ENCODE results near the gene MAP7D1.

DNA sequence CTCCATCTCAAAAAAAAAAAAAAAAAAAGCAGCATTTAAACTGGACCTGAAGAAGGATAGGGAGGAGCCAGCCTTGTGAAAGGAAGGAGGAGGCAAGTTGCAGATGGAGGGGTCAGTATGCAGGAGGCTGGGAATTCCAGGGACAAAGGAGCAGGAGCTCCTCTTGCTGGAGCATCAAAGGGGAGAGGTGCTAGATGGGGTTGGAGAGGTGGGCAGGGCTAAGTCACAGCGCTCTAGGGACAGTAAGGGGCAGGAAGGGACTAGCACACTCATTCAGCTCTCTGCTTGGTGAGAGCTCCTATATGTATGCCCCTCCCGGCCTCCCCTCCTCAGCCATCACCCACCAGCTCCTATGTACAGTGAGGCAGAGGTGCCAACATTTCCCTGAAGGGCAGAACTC lies 26.8 kb downstream of the MAP7D1 start:
- no peak for TF ChIP-seq POLR2A (IDR thresholded peaks at IDR 0.05)
- TF ChIP-seq, protein P1, sequence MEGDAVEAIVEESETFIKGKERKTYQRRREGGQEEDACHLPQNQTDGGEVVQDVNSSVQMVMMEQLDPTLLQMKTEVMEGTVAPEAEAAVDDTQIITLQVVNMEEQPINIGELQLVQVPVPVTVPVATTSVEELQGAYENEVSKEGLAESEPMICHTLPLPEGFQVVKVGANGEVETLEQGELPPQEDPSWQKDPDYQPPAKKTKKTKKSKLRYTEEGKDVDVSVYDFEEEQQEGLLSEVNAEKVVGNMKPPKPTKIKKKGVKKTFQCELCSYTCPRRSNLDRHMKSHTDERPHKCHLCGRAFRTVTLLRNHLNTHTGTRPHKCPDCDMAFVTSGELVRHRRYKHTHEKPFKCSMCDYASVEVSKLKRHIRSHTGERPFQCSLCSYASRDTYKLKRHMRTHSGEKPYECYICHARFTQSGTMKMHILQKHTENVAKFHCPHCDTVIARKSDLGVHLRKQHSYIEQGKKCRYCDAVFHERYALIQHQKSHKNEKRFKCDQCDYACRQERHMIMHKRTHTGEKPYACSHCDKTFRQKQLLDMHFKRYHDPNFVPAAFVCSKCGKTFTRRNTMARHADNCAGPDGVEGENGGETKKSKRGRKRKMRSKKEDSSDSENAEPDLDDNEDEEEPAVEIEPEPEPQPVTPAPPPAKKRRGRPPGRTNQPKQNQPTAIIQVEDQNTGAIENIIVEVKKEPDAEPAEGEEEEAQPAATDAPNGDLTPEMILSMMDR (IDR thresholded peaks at IDR 0.05) = no peak
